Measurements from ENCODE around the gene MAP3K12. TPM values are rescaled to one million over a fixed set of nuclear protein-coding genes. Genes with fewer than 3 reads are reported as not detected.

MAP3K12 gene
- total and polyA plus RNA-seq, 2 experiments from 2014 or later = 6.6 to 17.9 TPM

GRCh38 chr12:53498235-53498630, 1.0 kb downstream of the MAP3K12 start (continued):
- TF ChIP-seq REST (IDR thresholded peaks at IDR 0.05; ENCODE audit: unreplicated experiment) (no peak), EZH2phosphoT487 (IDR thresholded peaks at IDR 0.05; ENCODE audit: unreplicated experiment) (no peak), JUNB (IDR thresholded peaks at IDR 0.05; ENCODE audit: unreplicated experiment) (no peak), NANOG (IDR thresholded peaks at IDR 0.05; ENCODE audit: borderline replicate concordance) (no peak), EZH2 (IDR thresholded peaks at IDR 0.05; ENCODE audit: low read depth, unreplicated experiment) (no peak)

- peaks cover 60% of the 10 kb centered on the region for H3K4me1 Mint-ChIP-seq
- peak overlapping the region; percentile 84; the same call in 1 of the 2 replicates for H3K4me2 ChIP-seq
- peaks cover 3% of the 10 kb centered on the region for H3K9me3 Mint-ChIP-seq
- H3K36me3 ChIP-seq (ENCODE audit: insufficient read depth) = no peaks in the 10 kb centered on the region
- H3K9me2 ChIP-seq (ENCODE audit: insufficient read depth) = no peaks in the 10 kb centered on the region
- no peaks in the 10 kb centered on the region; the same call in 1 of the 2 replicates for H4K20me1 ChIP-seq (replicated peaks; ENCODE audit: insufficient read depth)
- peaks cover 44% of the 10 kb centered on the region for H3K4me1 ChIP-seq (ENCODE audit: insufficient read depth)
- TF ChIP-seq EZH2 (IDR thresholded peaks at IDR 0.05; ENCODE audit: low read depth, unreplicated experiment) (no peak), STAT1 (IDR thresholded peaks at IDR 0.05; ENCODE audit: unreplicated experiment) (no peak), ZNF114 (CRISPR knock-in tag; IDR thresholded peaks at IDR 0.05) (no peak), REST (IDR thresholded peaks at IDR 0.05; ENCODE audit: unreplicated experiment) (no peak), NANOG (IDR thresholded peaks at IDR 0.05; ENCODE audit: borderline replicate concordance) (no peak)
- peaks cover 22% of the 10 kb centered on the region for H3K27me3 Mint-ChIP-seq (ENCODE audit: insufficient read depth, low read depth, poor library complexity)
- no peaks in the 10 kb centered on the region for H3K27me3 ChIP-seq (ENCODE audit: insufficient read depth)
- no peak for DNase-seq (ENCODE audit: low spot score)
- no peak overlapping the region for H3K27ac ChIP-seq (ENCODE audit: low read depth)
- ATAC-seq = no peak
- no peak overlapping the region; the same call in 1 of the 2 replicates for H3K27ac Mint-ChIP-seq
- peak overlapping the region; percentile 79; the same call in 1 of the 3 replicates for H3K4me3 Mint-ChIP-seq
- peaks cover 3% of the 10 kb centered on the region; the same call in 2 of the 3 replicates for H3K36me3 Mint-ChIP-seq (ENCODE audit: low read depth)
- peaks cover 10% of the 10 kb centered on the region for H3F3A ChIP-seq (replicated peaks; ENCODE audit: low read depth)
- no peak overlapping the region for H3K4me3 ChIP-seq
- no peak overlapping the region for H2AFZ ChIP-seq
- peaks cover 26% of the 10 kb centered on the region for H3K79me2 ChIP-seq (replicated peaks; ENCODE audit: insufficient read depth)
Observed at GRCh38 chr12:53497461-53497860, 1.8 kb downstream of the MAP3K12 start.

Data from GM23338 (cell line).